GM23248 (cell line): ENCODE measurements around the gene EHBP1.

Source experiments
- EZH2 ChIP-seq: fragments of 200-600 bp; sonication (generic); IDR thresholded peaks from 2 replicates; pipeline ENCODE4 v1.6.1; 2018; ENCODE audit warnings: antibody characterized with exemption, mild to moderate bottlenecking; ENCODE audit not compliant: insufficient read depth, poor library complexity, severe bottlenecking
- EZH2phosphoT487 ChIP-seq: fragments of 200-600 bp; sonication (generic); IDR thresholded peaks from 2 replicates; pipeline ENCODE4 v1.6.1; 2018; ENCODE audit warnings: antibody characterized with exemption, moderate library complexity, mild to moderate bottlenecking, low read depth; ENCODE audit not compliant: insufficient read depth

GRCh38 chr2:62817995-62818713 lies 112.6 kb downstream of the EHBP1 start:
- no peak for TF ChIP-seq EZH2
- TF ChIP-seq EZH2phosphoT487: no peak
